GM23248 (cell line): ENCODE results near the gene DLG2.

Source experiments
- EZH2 ChIP-seq: fragments of 200-600 bp; sonication (generic); IDR thresholded peaks from 2 replicates; pipeline ENCODE4 v1.6.1; 2018; ENCODE audit warnings: antibody characterized with exemption, mild to moderate bottlenecking; ENCODE audit not compliant: insufficient read depth, poor library complexity, severe bottlenecking
- EZH2phosphoT487 ChIP-seq: fragments of 200-600 bp; sonication (generic); IDR thresholded peaks from 2 replicates; pipeline ENCODE4 v1.6.1; 2018; ENCODE audit warnings: antibody characterized with exemption, moderate library complexity, mild to moderate bottlenecking, low read depth; ENCODE audit not compliant: insufficient read depth

DNA sequence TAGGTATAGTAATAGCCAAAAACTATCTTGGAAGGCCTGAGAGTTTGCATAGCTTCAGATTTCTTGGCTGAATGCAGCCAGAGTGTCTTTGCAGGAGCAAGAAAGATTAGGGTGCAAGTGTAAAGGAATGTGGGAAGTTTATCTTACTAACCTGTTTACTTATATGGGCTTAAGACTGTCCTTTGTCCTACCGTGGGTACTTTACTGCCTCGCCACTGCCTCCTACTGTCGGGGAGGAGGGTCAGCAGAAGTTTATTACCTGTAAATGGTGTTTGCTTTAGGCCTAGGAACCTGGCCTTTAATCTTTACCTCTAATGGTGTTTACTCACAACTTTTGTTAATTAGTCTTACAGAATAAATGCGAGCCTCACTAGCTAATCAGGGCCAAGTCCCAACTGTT, 633.8 kb downstream of the DLG2 start:
- TF ChIP-seq EZH2 = no peak
- TF ChIP-seq EZH2phosphoT487 = no peak
